ENCODE results near the gene KLHL35.

KLHL35 gene

GRCh38 chr11:75386942-75387630, 45.9 kb downstream of the KLHL35 start:
- Histone ChIP-seq H3K9me2 (replicated peaks; ENCODE audit: insufficient read depth, low read length) (no peaks in the 10 kb centered on the region), H3K36me3 (ENCODE audit: low read length) (no peaks in the 10 kb centered on the region), H3K27ac (ENCODE audit: low read depth, low read length) (no peak overlapping the region), H3K4me3 (ENCODE audit: insufficient read depth, low read length, poor library complexity, severe bottlenecking) (no peak overlapping the region), H4K20me1 (ENCODE audit: low read depth, low read length) (no peaks in the 10 kb centered on the region), H3F3A (ENCODE audit: insufficient read depth) (no peaks in the 10 kb centered on the region), H3K9me3 (ENCODE audit: insufficient read depth, low read length) (no peaks in the 10 kb centered on the region), H3K79me2 (ENCODE audit: insufficient read depth, low read length) (no peaks in the 10 kb centered on the region), H2AFZ (ENCODE audit: low read depth, low read length, severe bottlenecking) (no peak overlapping the region), H3K27me3 (ENCODE audit: low read length) (no peaks in the 10 kb centered on the region), H3K4me2 (ENCODE audit: low read depth, low read length, poor library complexity, severe bottlenecking) (no peak overlapping the region), H3K9ac (ENCODE audit: low read length) (no peak overlapping the region)
- TF ChIP-seq CTCF (IDR thresholded peaks at IDR 0.05; ENCODE audit: insufficient read depth, low read length, poor library complexity, severe bottlenecking): no peak
- no peak for TF ChIP-seq EZH2phosphoT487 (conservative IDR thresholded peaks at IDR 0.05; ENCODE audit: low read length)

GRCh38 chr11:75384438-75385080, 48.4 kb downstream of the KLHL35 start:
- no peaks in the 10 kb centered on the region for H3K79me2 ChIP-seq (ENCODE audit: insufficient read depth, low read length)
- H3K9ac ChIP-seq (ENCODE audit: low read length): no peak overlapping the region
- no peak overlapping the region for H3K4me3 ChIP-seq (ENCODE audit: insufficient read depth, low read length, poor library complexity, severe bottlenecking)
- H2AFZ ChIP-seq (ENCODE audit: low read depth, low read length, severe bottlenecking): no peak overlapping the region
- no peaks in the 10 kb centered on the region for H3K9me2 ChIP-seq (replicated peaks; ENCODE audit: insufficient read depth, low read length)
- H3K27ac ChIP-seq (ENCODE audit: low read depth, low read length): no peak overlapping the region
- H3K36me3 ChIP-seq (ENCODE audit: low read length): no peaks in the 10 kb centered on the region
- no peaks in the 10 kb centered on the region for H3F3A ChIP-seq (ENCODE audit: insufficient read depth)
- H3K27me3 ChIP-seq (ENCODE audit: low read length): no peaks in the 10 kb centered on the region
- no peak overlapping the region for H3K4me2 ChIP-seq (ENCODE audit: low read depth, low read length, poor library complexity, severe bottlenecking)
- TF ChIP-seq EZH2phosphoT487 (conservative IDR thresholded peaks at IDR 0.05; ENCODE audit: low read length) (no peak), CTCF (IDR thresholded peaks at IDR 0.05; ENCODE audit: insufficient read depth, low read length, poor library complexity, severe bottlenecking) (peak; percentile 85)
- no peaks in the 10 kb centered on the region for H3K9me3 ChIP-seq (ENCODE audit: insufficient read depth, low read length)
- no peaks in the 10 kb centered on the region for H4K20me1 ChIP-seq (ENCODE audit: low read depth, low read length)

GRCh38 chr11:75383246-75383645, 49.8 kb downstream of the KLHL35 start:
- H3K9me2 ChIP-seq (replicated peaks; ENCODE audit: insufficient read depth, low read length): no peaks in the 10 kb centered on the region
- no peaks in the 10 kb centered on the region for H3K36me3 ChIP-seq (ENCODE audit: low read length)
- H3K4me3 ChIP-seq (ENCODE audit: insufficient read depth, low read length, poor library complexity, severe bottlenecking): no peak overlapping the region
- no peak overlapping the region for H3K4me2 ChIP-seq (ENCODE audit: low read depth, low read length, poor library complexity, severe bottlenecking)
- H3K9ac ChIP-seq (ENCODE audit: low read length): no peak overlapping the region
- H3F3A ChIP-seq (ENCODE audit: insufficient read depth): no peaks in the 10 kb centered on the region
- H3K79me2 ChIP-seq (ENCODE audit: insufficient read depth, low read length): no peaks in the 10 kb centered on the region
- TF ChIP-seq EZH2phosphoT487 (conservative IDR thresholded peaks at IDR 0.05; ENCODE audit: low read length): no peak
- TF ChIP-seq CTCF (IDR thresholded peaks at IDR 0.05; ENCODE audit: insufficient read depth, low read length, poor library complexity, severe bottlenecking): no peak
- no peak overlapping the region for H2AFZ ChIP-seq (ENCODE audit: low read depth, low read length, severe bottlenecking)
- H3K27ac ChIP-seq (ENCODE audit: low read depth, low read length): no peak overlapping the region
- no peaks in the 10 kb centered on the region for H3K27me3 ChIP-seq (ENCODE audit: low read length)
- H4K20me1 ChIP-seq (ENCODE audit: low read depth, low read length): no peaks in the 10 kb centered on the region
- no peaks in the 10 kb centered on the region for H3K9me3 ChIP-seq (ENCODE audit: insufficient read depth, low read length)

Measured in SU-DHL-6 (cell line).